Bronchial epithelial cell (primary cell): Measurements from ENCODE around the gene LUZP1. TPM values are rescaled to one million over a fixed set of nuclear protein-coding genes. Genes with fewer than 3 reads are reported as not detected.
A peak's percentile ranks its signal among the peaks of the same experiment; 100 is the strongest.

Source experiments
- DNase-seq: peaks from one replicate; pipeline ENCODE4 v3.0.0-alpha.2; 2010; ENCODE audit warnings: low read depth
- FAIRE-seq: peaks from 2 replicates; lab custom pipeline; 2011; peaks lifted over from hg19 to GRCh38; lab: Jason Lieb, UNC
- H3K27me3 ChIP-seq: 2 replicates; pipeline ENCODE4 v1.5.1; 2011; ENCODE audit warnings: low read length; ENCODE audit not compliant: control insufficient read depth, insufficient read depth
- H3K36me3 ChIP-seq: 2 replicates; pipeline ENCODE4 v1.5.1; 2011; ENCODE audit warnings: low read length; ENCODE audit not compliant: control insufficient read depth, insufficient read depth
- H3K4me3 ChIP-seq: 2 replicates; pipeline ENCODE4 v1.5.1; 2011; ENCODE audit warnings: mild to moderate bottlenecking, low read depth, low read length, control low read depth
- CTCF ChIP-seq: IDR thresholded peaks from 2 replicates; pipeline ENCODE4 v1.5.1; 2011; ENCODE audit warnings: mild to moderate bottlenecking, moderate library complexity, low read length, control low read depth, inconsistent platforms; ENCODE audit not compliant: insufficient read depth, severe bottlenecking
- total RNA-seq: library from RNA; depleted of rRNA; stranded (reverse); fragments of >200 nt; gene quantifications from 2 replicates; pipeline ENCODE4 v1.2.1, GENCODE V29; 2014

The LUZP1 gene
- total RNA-seq, 1 donor from 2014 or later = 17.6 TPM

- peak; percentile 87 for DNase-seq
- H3K36me3 ChIP-seq = peaks cover 5% of the 10 kb centered on the region
- FAIRE-seq = no peak
- TF ChIP-seq CTCF = no peak
- H3K4me3 ChIP-seq = no peak overlapping the region
- H3K27me3 ChIP-seq = no peaks in the 10 kb centered on the region
These were observed 65.4 kb downstream of the LUZP1 start for GRCh38 chr1:23103001-23103889.

DNA sequence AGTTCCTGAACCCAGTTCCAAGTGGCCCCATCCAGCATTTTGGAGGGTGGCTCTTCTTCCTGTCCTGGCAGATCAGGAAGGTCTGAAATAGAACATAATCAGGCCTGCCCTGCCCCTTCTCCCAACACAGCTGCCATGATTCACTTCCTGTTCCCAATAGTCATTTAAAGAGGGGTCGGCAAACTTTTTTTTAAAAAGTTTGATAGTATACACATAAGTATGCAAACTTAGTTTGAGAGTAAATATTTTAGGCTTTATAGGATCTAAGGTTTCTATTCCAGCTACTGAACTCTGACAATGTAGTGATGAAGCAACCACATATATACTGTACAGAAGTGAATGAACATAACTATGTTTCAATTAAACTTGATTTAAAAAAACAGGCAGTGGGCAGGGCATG, 66.4 kb downstream of the LUZP1 start:
- no peak overlapping the region for H3K4me3 ChIP-seq
- DNase-seq = peak; percentile 76
- no peak for TF ChIP-seq CTCF
- peaks cover 3% of the 10 kb centered on the region for H3K36me3 ChIP-seq
- no peak for FAIRE-seq
- no peaks in the 10 kb centered on the region for H3K27me3 ChIP-seq

GRCh38 chr1:23101887-23102286, 66.8 kb downstream of the LUZP1 start:
- no peak for TF ChIP-seq CTCF
- H3K27me3 ChIP-seq = no peaks in the 10 kb centered on the region
- peak; percentile 50 for DNase-seq
- peaks cover 1% of the 10 kb centered on the region for H3K36me3 ChIP-seq
- H3K4me3 ChIP-seq = no peak overlapping the region
- FAIRE-seq = no peak

- no peak for TF ChIP-seq CTCF
- Histone ChIP-seq H3K27me3 (no peaks in the 10 kb centered on the region), H3K4me3 (no peak overlapping the region), H3K36me3 (no peaks in the 10 kb centered on the region)
- DNase-seq = peak; percentile 68
- no peak for FAIRE-seq
These were observed 67.4 kb downstream of the LUZP1 start for GRCh38 chr1:23101101-23101827.

- FAIRE-seq = peak; percentile 13
- Histone ChIP-seq H3K4me3 (no peak overlapping the region), H3K36me3 (no peaks in the 10 kb centered on the region), H3K27me3 (no peaks in the 10 kb centered on the region)
- no peak for TF ChIP-seq CTCF
- peak; percentile 92 for DNase-seq
These were observed 68.4 kb downstream of the LUZP1 start for GRCh38 chr1:23100074-23100748.
